Fibroblast of lung (primary cell): Measurements from ENCODE around the gene SNX12. TPM values are rescaled to one million over a fixed set of nuclear protein-coding genes. Genes with fewer than 3 reads are reported as not detected.
A peak's percentile ranks its signal among the peaks of the same experiment; 100 is the strongest.

ENCODE experiments used
- DNase-seq, 2 donors: peaks; one replicate each; pipeline versions ENCODE4 v3.0.0 to v3.0.0-alpha.2; 2010; ENCODE audit warnings: low read depth in 2 of 2
- H2AFZ ChIP-seq: 2 replicates; pipeline ENCODE4 v1.5.1; 2012; ENCODE audit warnings: low read length, control low read depth, inconsistent platforms
- H3K27ac ChIP-seq: 2 replicates; pipeline ENCODE4 v1.5.1; 2011; ENCODE audit warnings: low read length, control low read depth; ENCODE audit not compliant: insufficient read depth
- H3K27me3 ChIP-seq: 2 replicates; pipeline ENCODE4 v1.5.1; 2011; ENCODE audit warnings: mild to moderate bottlenecking, low read length; ENCODE audit not compliant: control insufficient read depth, insufficient read depth
- H3K36me3 ChIP-seq: 2 replicates; pipeline ENCODE4 v1.5.1; 2011; ENCODE audit warnings: low read length; ENCODE audit not compliant: control insufficient read depth, insufficient read depth
- H3K4me1 ChIP-seq: 2 replicates; pipeline ENCODE4 v1.5.1; 2011; ENCODE audit warnings: low read length; ENCODE audit not compliant: control insufficient read depth, insufficient read depth; ENCODE audit errors: extremely low read depth
- H3K4me2 ChIP-seq: 2 replicates; pipeline ENCODE4 v1.5.1; 2011; ENCODE audit warnings: low read length, control low read depth; ENCODE audit not compliant: insufficient read depth; ENCODE audit errors: extremely low read depth
- H3K4me3 ChIP-seq, 4 experiments: fragments of 200-600 bp in 1 of 4; sonication (generic) in 1 of 4; replicated peaks in 1 of 4; 2 replicates each; pipeline ENCODE4 v1.5.1; 2011 to 2016; ENCODE audit warnings: low read length in 4 of 4, low read depth in 3 of 4, mild to moderate bottlenecking in 3 of 4, control low read depth in 2 of 4, inconsistent platforms in 1 of 4, mixed read lengths in 1 of 4; ENCODE audit not compliant: insufficient read depth in 1 of 4; ENCODE audit errors: control extremely low read depth in 1 of 4
- H3K79me2 ChIP-seq: 2 replicates; pipeline ENCODE4 v1.5.1; 2012; ENCODE audit warnings: mild to moderate bottlenecking, low read length, inconsistent platforms; ENCODE audit not compliant: control insufficient read depth, insufficient read depth
- H3K9ac ChIP-seq: 2 replicates; pipeline ENCODE4 v1.5.1; 2011; ENCODE audit warnings: mild to moderate bottlenecking, low read length, control low read depth; ENCODE audit not compliant: insufficient read depth
- H3K9me3 ChIP-seq: 2 replicates; pipeline ENCODE4 v1.5.1; 2012; ENCODE audit warnings: low read depth, low read length; ENCODE audit not compliant: control insufficient read depth, insufficient read depth
- H4K20me1 ChIP-seq: 2 replicates; pipeline ENCODE4 v1.5.1; 2011; ENCODE audit warnings: low read length; ENCODE audit not compliant: control insufficient read depth, insufficient read depth; ENCODE audit errors: extremely low read depth
- CTCF ChIP-seq, 2 donors: IDR thresholded peaks in 1 of 2; conservative IDR thresholded peaks in 1 of 2; 1 replicate in 1 of 2; 2 replicates in 1 of 2; pipeline ENCODE4 v1.5.1; 2011 to 2012; ENCODE audit warnings: low read length in 2 of 2, control low read depth in 1 of 2, inconsistent platforms in 1 of 2, low read depth in 1 of 2, mild to moderate bottlenecking in 1 of 2
- EZH2 ChIP-seq: IDR thresholded peaks from 2 replicates; pipeline ENCODE4 v1.5.1; 2012; ENCODE audit warnings: low read length, control low read depth, mild to moderate bottlenecking; ENCODE audit errors: missing control alignments
- polyA plus RNA-seq, 2 donors: library from polyadenylated mRNA; depleted of rRNA in 1 of 2; stranded (reverse) in 1 of 2; unstranded in 1 of 2; fragments of >200 nt; gene quantifications; 2 replicates each; pipeline ENCODE4 v1.2.1, GENCODE V29; 2011 to 2012; ENCODE audit warnings: missing spikeins in 1 of 2
- total RNA-seq: library from RNA; depleted of rRNA; stranded (reverse); fragments of >200 nt; gene quantifications from 2 replicates; pipeline ENCODE4 v1.2.1, GENCODE V29; 2014

Gene SNX12
- total and polyA plus RNA-seq, 2 donors (not counting 1 experiment from before 2014, with no cell fraction given): 80.8 to 84.6 TPM

- no peak for TF ChIP-seq EZH2
- TF ChIP-seq CTCF (conservative IDR thresholded peaks at IDR 0.05 in 1 of 2, IDR thresholded peaks at IDR 0.05 in 1 of 2; ENCODE audit: low read depth in 1 of 2, low read length in 2 of 2): no peak
- Histone ChIP-seq H3K4me2 (no peak overlapping the region), H3K79me2 (no peaks in the 10 kb centered on the region), H3K27ac (no peak overlapping the region), H2AFZ (no peak overlapping the region), H3K9me3 (no peaks in the 10 kb centered on the region), H3K9ac (no peak overlapping the region), H3K36me3 (no peaks in the 10 kb centered on the region), H3K27me3 (no peaks in the 10 kb centered on the region), H4K20me1 (no peaks in the 10 kb centered on the region), H3K4me1 (no peaks in the 10 kb centered on the region), H3K4me3 (no peak overlapping the region)
- DNase-seq: no peak
Observed at GRCh38 chrX:71099736-71100135, 31.6 kb upstream of the SNX12 start.

- H2AFZ ChIP-seq: no peak overlapping the region
- no peaks in the 10 kb centered on the region for H3K79me2 ChIP-seq
- no peak overlapping the region for H3K4me3 ChIP-seq
- no peak overlapping the region for H3K27ac ChIP-seq
- no peak overlapping the region for H3K4me2 ChIP-seq
- no peak overlapping the region for H3K9ac ChIP-seq
- no peaks in the 10 kb centered on the region for H3K4me1 ChIP-seq
- no peaks in the 10 kb centered on the region for H4K20me1 ChIP-seq
- no peak for DNase-seq
- TF ChIP-seq CTCF (conservative IDR thresholded peaks at IDR 0.05 in 1 of 2, IDR thresholded peaks at IDR 0.05 in 1 of 2; ENCODE audit: low read depth in 1 of 2, low read length in 2 of 2) (no peak), EZH2 (no peak)
- H3K27me3 ChIP-seq: no peaks in the 10 kb centered on the region
- no peaks in the 10 kb centered on the region for H3K9me3 ChIP-seq
- H3K36me3 ChIP-seq: no peaks in the 10 kb centered on the region
Observed at GRCh38 chrX:71098951-71099506, 30.9 kb upstream of the SNX12 start.

GRCh38 chrX:71098302-71098701, 30.2 kb upstream of the SNX12 start:
- peak; percentile 25 to 46 for DNase-seq
- no peak overlapping the region for H2AFZ ChIP-seq
- H3K9ac ChIP-seq: no peak overlapping the region
- no peaks in the 10 kb centered on the region for H3K4me1 ChIP-seq
- TF ChIP-seq EZH2 (no peak), CTCF (conservative IDR thresholded peaks at IDR 0.05 in 1 of 2, IDR thresholded peaks at IDR 0.05 in 1 of 2; ENCODE audit: low read depth in 1 of 2, low read length in 2 of 2) (peak; percentile 31 to 42)
- no peak overlapping the region for H3K4me3 ChIP-seq
- no peaks in the 10 kb centered on the region for H3K9me3 ChIP-seq
- H3K27me3 ChIP-seq: no peaks in the 10 kb centered on the region
- no peak overlapping the region for H3K4me2 ChIP-seq
- H3K79me2 ChIP-seq: no peaks in the 10 kb centered on the region
- no peak overlapping the region for H3K27ac ChIP-seq
- no peaks in the 10 kb centered on the region for H4K20me1 ChIP-seq
- no peaks in the 10 kb centered on the region for H3K36me3 ChIP-seq
